ENCODE measurements around the gene MTCL1. TPM values are rescaled to one million over a fixed set of nuclear protein-coding genes. Genes with fewer than 3 reads are reported as not detected.

The MTCL1 gene
- total RNA-seq, 2 donors from 2014 or later: 5.4 to 7.2 TPM

- Histone ChIP-seq H3K9me3 (no peaks in the 10 kb centered on the region), H3K4me3 (no peak overlapping the region), H3K4me1 (no peaks in the 10 kb centered on the region), H3K27me3 (no peaks in the 10 kb centered on the region), H3K27ac (no peak overlapping the region), H3K36me3 (no peaks in the 10 kb centered on the region)
- no peak for TF ChIP-seq CTCF (IDR thresholded peaks at IDR 0.05)
- no peak for DNase-seq (ENCODE audit: low spot score)
Observed at GRCh38 chr18:8785855-8786482, 80.6 kb downstream of the MTCL1 start.

- TF ChIP-seq CTCF (IDR thresholded peaks at IDR 0.05): no peak
- H3K4me3 ChIP-seq: no peak overlapping the region
- H3K27me3 ChIP-seq: no peaks in the 10 kb centered on the region
- H3K4me1 ChIP-seq: no peaks in the 10 kb centered on the region
- H3K36me3 ChIP-seq: no peaks in the 10 kb centered on the region
- no peak for DNase-seq (ENCODE audit: low spot score)
- H3K27ac ChIP-seq: no peak overlapping the region
- H3K9me3 ChIP-seq: no peaks in the 10 kb centered on the region
Observed at GRCh38 chr18:8786483-8787370, 81.4 kb downstream of the MTCL1 start.

GRCh38 chr18:8787371-8787670 is 82.0 kb downstream of the MTCL1 start:
- Histone ChIP-seq H3K27ac (no peak overlapping the region), H3K4me3 (no peak overlapping the region), H3K9me3 (no peaks in the 10 kb centered on the region), H3K36me3 (no peaks in the 10 kb centered on the region), H3K27me3 (no peaks in the 10 kb centered on the region), H3K4me1 (no peaks in the 10 kb centered on the region)
- no peak for TF ChIP-seq CTCF (IDR thresholded peaks at IDR 0.05)
- DNase-seq (ENCODE audit: low spot score): no peak

- no peak overlapping the region for H3K27ac ChIP-seq
- no peaks in the 10 kb centered on the region for H3K27me3 ChIP-seq
- H3K9me3 ChIP-seq: no peaks in the 10 kb centered on the region
- H3K36me3 ChIP-seq: no peaks in the 10 kb centered on the region
- H3K4me3 ChIP-seq: no peak overlapping the region
- no peak for TF ChIP-seq CTCF (IDR thresholded peaks at IDR 0.05)
- no peaks in the 10 kb centered on the region for H3K4me1 ChIP-seq
- DNase-seq (ENCODE audit: low spot score): no peak
Observed at GRCh38 chr18:8787794-8788193, 82.4 kb downstream of the MTCL1 start.

GRCh38 chr18:8788503-8789429 is 83.4 kb downstream of the MTCL1 start:
- H3K27ac ChIP-seq: no peak overlapping the region
- no peaks in the 10 kb centered on the region for H3K36me3 ChIP-seq
- DNase-seq (ENCODE audit: low spot score): no peak
- no peaks in the 10 kb centered on the region for H3K4me1 ChIP-seq
- no peak overlapping the region for H3K4me3 ChIP-seq
- no peaks in the 10 kb centered on the region for H3K9me3 ChIP-seq
- no peaks in the 10 kb centered on the region for H3K27me3 ChIP-seq
- TF ChIP-seq CTCF (IDR thresholded peaks at IDR 0.05): no peak
